Kidney capillary endothelial cell (primary cell): ENCODE data around the gene C1QC.

Experiments used
- DNase-seq: peaks from one replicate; pipeline ENCODE4 v3.0.0-alpha.2; 2018; ENCODE audit warnings: low spot score

The C1QC gene

DNA sequence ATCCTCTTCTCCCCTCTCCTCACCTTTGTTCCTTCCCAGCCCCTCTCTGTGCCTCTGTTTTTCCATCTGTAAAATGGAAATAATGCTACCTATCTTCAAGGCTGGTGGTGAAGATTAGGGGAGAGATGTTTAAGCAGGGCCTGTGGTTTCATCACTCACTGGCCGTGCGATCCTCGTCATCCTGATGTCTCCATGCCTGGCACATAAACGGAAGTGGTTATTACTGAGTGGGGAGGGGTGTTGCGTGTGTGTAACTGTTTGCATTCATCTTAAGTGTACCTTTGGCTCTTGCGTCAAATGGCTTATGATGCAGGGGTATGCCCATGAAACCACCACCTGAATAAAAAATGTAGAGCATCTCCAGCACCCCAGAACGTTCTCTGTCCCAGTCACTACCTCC is 24.2 kb upstream of the C1QC start:
- no peak for DNase-seq

DNA sequence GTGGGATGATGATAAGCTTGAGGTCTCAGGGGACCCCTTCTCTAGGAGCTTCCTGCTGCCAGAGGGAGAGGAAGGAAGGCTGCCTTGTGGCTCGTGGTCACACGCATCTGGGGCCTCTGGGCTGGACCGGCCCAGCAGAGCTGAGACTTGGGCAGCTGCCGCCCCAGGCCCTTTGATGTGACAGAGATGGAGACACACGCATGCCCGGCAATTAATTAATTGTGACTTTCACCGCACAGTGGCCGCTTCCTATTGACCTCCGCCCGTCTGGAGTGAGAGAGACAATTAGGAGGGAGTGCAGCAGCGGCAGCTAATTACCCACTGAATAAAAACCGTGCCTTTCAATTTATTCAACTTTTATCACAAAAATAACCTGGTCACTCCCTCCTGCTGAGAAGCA is 23.6 kb upstream of the C1QC start:
- DNase-seq: no peak

DNA sequence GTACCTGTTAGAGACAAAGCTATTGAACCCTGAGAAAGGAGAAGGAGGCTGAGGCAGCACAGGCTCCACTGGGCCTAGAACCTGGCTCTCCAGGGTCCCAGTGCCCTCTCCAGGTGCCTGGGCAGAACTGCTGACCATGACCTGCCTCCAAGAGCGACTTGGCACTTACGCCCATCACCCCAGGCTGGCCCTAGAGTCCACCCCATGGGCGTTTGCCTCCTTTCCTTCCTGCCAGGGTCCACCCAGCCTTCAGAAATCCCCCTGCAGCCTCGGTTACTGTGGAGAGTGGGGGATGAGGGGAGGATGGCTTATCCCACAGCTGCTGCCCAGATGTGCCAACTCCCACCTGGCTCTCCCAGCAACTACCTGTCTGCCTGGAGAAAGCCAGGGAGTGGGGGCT is 21.7 kb upstream of the C1QC start:
- DNase-seq: no peak

DNA sequence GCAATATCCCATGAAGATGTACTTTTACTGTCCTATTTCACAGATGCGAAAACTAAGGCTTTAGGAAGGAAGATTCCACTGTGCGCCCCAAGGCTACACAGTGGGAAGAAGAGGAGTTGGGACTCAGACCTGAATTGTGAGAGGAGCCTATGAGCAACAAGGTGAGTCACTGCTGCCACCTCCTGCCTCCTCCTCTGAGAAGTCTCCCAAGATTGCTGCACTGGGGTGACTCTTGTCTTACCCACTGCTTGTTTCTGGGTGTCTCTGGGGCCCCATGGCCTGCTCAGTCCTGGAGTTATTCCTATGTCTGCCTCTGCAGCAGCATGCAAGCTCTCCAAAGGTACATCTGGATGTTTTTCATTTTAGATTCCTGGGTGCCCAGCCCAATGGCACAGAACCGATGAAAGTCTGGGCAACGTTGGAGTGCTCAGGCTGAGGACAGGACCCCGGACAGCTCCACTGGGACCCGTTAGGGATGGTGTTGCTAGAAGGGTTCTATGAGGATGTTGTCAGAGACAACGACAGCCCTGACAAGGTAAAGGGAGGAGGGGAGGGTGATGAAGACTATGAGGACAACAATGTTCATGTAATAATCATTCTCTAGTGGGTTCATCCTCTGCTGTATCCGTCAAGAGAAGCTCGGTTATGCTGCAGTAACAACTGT is 18.0 kb upstream of the C1QC start:
- DNase-seq: no peak

DNA sequence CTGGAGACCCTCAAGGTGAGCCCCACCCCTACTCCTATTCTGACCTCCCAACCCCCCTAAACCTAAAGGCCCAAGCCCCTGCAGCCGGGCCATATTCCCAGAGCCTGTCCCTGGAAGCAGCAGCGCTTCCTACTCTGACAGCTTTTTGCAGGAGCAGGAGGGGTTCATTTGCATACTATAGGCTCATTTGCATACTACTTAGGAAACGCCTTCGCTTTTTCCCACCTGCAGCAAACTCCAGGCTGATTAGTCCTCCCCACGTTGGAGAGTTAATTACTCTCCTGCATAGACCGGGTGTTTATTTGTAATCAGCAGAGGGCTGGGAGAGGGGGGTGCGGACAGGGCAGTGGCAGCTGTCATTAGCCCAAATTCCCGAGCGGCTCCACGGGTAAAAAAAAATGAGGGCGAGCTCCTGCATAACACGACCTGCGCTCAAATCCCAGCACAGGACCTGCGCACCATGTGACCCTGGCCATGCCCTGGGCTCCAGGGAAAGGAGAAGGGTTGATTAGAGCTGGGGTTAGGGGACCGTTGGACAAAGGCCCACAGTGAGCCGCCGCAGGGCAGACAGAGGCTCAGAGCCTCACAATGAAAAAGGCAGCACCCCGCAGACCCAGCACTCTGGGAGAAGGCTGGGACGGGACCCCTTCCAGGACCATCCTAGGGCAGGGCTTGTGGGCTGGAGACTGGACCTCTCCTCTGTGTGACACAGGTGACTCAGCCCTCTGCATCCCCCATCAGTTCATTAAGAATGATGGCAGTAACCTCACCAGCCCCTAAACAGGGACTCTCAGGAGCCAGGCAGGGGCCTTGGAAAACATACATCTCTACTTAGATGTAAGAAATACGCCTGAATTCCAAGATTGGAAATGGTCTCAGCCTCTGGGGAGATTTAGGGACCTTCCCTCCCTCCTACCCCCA is 16.9 kb upstream of the C1QC start:
- DNase-seq: no peak

DNA sequence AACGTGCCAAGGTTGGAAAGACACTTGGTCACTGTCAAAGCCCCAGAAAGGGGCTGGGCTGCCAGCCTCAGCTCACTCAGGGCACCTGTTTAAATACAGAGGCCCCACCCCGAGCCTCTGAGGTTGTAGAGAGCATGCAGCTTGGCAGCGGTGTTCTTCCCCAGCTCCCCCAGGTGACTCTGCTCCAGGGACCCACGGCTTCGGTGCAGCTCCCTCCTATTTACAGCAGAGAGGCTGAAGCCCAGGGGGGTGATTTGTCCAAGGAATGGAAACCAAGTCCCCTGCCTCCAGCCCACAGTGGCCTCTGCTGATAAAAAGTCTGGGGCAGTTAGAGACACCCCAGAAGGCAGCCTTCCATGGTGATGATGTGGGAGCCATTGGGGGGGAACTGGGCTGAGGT is 16.1 kb upstream of the C1QC start:
- no peak for DNase-seq

- no peak for DNase-seq
These were observed 14.6 kb upstream of the C1QC start for GRCh38 chr1:22628698-22629444.

DNA sequence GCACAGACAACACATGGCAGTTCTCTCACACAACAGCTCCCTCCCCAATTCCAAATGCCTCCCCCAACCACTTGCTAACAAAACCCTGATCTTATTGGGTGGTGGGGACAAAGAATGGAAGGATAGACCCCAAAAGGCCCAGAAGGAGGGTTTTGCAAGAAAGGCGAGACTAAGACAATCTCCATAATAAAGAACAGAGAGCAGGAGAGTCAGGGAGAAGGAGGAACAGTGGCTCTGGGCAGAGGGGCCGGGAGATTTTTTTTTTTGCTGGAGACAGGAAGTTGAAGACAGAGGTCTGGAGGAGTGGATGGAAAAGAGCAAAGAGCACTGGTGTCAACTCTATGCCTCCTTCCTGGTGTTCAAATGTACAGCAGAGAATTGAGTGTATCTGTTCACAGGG is 13.5 kb upstream of the C1QC start:
- no peak for DNase-seq

DNA sequence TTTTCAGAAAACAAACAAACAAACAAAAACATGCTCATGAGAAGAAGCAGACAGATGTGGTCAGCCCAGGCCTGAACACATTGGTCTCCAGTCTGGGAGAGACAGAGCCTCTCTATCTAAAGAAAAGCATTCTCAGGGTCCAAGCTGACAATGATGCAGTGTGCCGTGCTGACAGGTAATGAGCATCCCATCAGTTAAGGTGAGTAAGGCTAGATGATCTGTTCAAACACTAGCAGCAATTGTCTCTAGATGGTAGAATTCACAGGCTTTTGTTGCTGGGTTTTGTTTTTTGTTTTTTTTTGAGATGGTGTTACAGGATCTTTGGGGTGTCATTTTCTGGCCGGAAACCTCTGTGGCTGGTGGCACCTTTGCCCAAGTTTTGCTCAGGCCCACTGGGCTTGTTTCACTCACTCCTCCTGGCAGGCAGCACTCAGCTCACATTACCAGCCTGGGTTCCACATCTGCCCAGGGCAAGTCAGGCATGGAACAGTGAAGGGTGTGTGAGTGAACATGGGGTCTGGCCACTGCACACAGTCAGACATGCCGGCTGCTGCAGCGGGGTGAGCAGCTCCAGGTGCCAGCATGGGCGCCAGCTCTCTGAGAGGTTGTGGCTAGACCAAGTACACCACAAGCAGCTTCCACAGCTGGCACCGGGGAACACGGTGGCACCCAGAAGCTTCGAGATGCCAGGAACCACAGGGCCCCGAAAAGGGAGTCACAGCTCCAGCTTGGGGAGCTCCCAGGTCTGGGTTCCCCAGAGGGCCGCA is 9.6 kb upstream of the C1QC start:
- no peak for DNase-seq

- no peak for DNase-seq
These were observed 8.0 kb upstream of the C1QC start for GRCh38 chr1:22635436-22635835.

DNA sequence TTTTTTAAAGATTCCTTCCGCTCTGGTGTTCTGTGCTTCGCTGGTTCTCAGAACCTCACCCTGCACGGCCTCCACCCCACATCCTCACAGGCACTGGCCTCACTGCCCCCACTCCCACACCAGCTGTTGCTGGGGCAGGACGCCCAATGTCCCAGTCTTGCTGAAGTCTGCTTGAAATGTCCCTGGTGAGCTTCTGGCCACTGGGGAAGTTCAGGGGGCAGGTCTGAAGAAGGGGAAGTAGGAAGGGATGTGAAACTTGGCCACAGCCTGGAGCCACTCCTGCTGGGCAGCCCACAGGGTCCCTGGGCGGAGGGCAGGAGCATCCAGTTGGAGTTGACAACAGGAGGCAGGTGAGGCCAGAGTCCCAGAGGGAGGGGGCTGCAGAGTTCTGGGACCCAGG is 7.1 kb upstream of the C1QC start, which contains the start of gene C1QA:
Gene C1QA (plus strand): TSS at position 276 of the 400 bp plus-strand sequence. CDS start 989 bp downstream, outside the sequence.
- DNase-seq: no peak

- DNase-seq: no peak
These were observed 6.5 kb upstream of the C1QC start for GRCh38 chr1:22636927-22637326.

DNA sequence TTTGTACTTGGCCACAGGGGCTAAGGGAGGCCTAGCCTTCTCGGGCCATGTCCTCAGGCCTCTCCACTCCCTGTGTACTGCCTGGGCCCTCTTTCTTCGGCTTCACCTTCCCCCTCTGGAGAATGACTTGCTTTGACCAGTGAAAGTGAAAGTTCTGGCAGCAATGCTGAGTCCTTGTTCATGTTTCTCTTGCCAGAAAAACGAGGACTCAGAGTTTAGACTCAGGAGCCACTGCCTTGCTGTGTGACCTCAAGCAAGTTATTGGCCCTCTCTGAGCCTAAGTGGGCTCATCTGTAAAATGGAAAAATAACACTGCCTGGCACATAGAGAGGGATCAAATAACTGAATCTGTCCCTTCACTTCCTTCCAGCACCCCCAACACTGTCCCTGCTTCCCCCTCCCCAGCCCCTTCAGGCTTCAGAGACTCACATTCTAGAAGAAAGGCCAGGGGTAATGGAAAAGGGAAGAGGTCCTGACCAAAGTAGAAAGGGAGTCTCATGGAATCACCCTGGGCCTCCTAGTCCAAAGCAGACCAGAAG is 5.5 kb upstream of the C1QC start:
- DNase-seq: no peak

GRCh38 chr1:22638476-22639234 is 4.8 kb upstream of the C1QC start:
- no peak for DNase-seq

DNA sequence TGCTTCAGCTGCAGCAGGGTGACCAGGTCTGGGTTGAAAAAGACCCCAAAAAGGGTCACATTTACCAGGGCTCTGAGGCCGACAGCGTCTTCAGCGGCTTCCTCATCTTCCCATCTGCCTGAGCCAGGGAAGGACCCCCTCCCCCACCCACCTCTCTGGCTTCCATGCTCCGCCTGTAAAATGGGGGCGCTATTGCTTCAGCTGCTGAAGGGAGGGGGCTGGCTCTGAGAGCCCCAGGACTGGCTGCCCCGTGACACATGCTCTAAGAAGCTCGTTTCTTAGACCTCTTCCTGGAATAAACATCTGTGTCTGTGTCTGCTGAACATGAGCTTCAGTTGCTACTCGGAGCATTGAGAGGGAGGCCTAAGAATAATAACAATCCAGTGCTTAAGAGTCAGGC is 4.1 kb upstream of the C1QC start:
- no peak for DNase-seq

GRCh38 chr1:22641247-22641646 is 2.2 kb upstream of the C1QC start:
- DNase-seq: no peak

DNA sequence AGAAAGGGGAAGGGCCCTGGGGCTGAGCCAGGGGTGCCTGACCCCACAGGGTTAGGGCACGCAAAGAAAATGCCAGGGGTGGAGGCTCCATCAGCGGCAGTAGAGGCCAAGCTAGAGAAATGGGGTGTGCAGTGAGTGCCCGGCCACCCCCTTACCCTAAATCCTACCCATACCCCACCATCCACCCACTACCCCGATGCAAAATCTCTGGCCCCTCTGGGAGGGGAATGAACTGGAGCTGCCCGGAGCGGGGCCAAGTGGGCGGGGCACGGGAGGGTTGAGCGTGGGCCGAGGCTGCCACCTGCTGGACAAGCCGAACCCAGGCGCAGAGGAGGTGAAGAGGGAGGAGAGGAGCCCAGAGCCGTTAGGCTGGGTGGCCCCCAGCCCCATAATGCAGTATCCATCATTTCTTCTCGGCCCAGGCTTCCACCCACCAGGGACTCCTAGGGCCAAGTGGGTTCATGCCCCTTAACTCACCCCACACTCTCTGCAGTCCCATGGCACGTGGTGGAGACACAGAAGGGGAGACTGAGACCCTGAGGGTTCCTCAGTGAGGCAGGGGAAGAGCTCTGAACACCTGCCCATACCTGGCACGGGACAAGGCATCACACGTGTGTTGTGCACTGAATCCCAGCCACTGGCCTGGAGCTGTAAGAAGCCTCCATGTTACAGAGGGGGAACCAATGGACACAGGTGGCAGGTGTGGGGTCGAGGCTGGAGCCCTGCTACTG is 1.4 kb upstream of the C1QC start:
- peak; percentile 50 for DNase-seq

DNA sequence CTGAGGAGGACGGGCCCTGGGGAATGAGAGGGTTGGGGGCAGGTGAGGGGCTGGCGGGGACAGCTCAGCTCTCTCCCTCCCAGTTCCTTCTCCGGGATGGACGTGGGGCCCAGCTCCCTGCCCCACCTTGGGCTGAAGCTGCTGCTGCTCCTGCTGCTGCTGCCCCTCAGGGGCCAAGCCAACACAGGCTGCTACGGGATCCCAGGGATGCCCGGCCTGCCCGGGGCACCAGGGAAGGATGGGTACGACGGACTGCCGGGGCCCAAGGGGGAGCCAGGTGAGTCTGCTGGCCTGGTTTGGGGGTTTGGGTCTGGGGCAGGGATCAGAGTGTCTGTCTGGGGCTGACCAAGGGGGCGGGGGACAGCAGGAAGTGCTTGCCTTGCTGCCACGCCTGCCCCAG is 495 bp downstream of the C1QC start:
- DNase-seq: no peak

GRCh38 chr1:22645931-22646330 is 2.5 kb downstream of the C1QC start:
- no peak for DNase-seq

- no peak for DNase-seq
These were observed 3.0 kb downstream of the C1QC start for GRCh38 chr1:22646384-22646783.
